ENCODE data around the gene EHD3. TPM values are rescaled to one million over a fixed set of nuclear protein-coding genes. Genes with fewer than 3 reads are reported as not detected.

EHD3 gene
- 10.6 and 10.7 TPM in 2 replicates for total RNA-seq
- long read RNA-seq, full-length matches to known transcripts = 1 of 9 reads
- long read RNA-seq, partial matches to known transcripts = 0 of 9 reads
- long read RNA-seq, other reads (novel, unspliced or antisense) = 8 of 9 reads

DNA sequence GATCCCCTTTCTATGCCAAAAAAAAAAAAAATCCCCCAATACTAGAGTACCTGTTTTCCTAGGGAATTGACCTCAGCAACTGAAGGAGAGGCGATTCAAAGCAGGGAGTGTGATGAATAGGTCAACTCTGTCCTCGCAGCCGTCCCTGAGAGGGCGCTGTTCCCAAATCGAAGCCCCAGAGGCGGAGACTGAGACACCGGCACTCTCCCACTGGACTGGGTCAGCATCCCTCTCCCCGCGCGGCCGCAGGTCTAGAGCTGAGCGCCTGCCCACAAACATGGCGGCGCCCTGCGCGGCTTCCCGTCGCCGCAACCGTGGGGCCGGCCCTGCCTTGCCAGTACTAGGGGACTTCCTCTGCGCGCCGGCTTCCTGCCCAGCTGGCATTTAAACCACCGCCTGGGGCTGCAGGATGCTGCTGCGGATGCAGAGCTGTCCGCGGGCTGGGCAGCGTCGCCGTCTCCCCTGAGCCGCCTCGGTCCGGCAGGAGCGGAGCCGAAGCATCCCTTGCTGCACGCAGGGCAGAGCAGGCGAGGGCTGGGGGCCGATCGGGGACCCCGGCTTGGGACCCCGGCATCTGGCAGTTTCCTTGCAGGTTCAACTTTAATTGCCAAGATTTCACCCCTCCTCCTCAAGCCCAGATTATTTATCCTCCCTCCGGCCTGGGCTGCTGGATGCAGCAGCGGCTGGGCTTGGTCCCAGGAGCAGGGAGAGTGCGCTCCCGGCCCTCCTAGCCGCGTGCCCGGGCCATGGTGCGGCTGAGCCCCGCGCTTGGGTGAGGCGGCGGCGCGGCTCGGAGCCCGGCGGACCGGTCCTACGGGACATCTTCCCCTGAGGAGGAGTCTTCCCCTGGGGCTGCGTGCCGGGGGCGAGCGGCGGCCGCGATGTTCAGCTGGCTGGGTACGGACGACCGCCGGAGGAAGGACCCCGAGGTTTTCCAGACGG is at the start of gene EHD3:
EHD3 (plus strand) TSS at position 412 of the 942 bp plus-strand sequence; CDS start at position 882, 470 bp downstream.
- no peaks in the 10 kb centered on the region for H3K36me3 Mint-ChIP-seq (ENCODE audit: low read depth)
- no peaks in the 10 kb centered on the region for H3K9me3 Mint-ChIP-seq
- peak within 1 kb of the TSS; percentile 85 for H3K27ac Mint-ChIP-seq (ENCODE audit: unreplicated experiment)
- H3K4me1 Mint-ChIP-seq = peaks cover 51% of the 10 kb centered on the region
- peak within 1 kb of the TSS; percentile 89 for H3K4me3 Mint-ChIP-seq
- H3K27me3 Mint-ChIP-seq (ENCODE audit: low read depth) = peaks cover 12% of the 10 kb centered on the region
- peak; percentile 87 for DNase-seq (ENCODE audit: low read depth, low spot score)
- TF ChIP-seq, protein P1, sequence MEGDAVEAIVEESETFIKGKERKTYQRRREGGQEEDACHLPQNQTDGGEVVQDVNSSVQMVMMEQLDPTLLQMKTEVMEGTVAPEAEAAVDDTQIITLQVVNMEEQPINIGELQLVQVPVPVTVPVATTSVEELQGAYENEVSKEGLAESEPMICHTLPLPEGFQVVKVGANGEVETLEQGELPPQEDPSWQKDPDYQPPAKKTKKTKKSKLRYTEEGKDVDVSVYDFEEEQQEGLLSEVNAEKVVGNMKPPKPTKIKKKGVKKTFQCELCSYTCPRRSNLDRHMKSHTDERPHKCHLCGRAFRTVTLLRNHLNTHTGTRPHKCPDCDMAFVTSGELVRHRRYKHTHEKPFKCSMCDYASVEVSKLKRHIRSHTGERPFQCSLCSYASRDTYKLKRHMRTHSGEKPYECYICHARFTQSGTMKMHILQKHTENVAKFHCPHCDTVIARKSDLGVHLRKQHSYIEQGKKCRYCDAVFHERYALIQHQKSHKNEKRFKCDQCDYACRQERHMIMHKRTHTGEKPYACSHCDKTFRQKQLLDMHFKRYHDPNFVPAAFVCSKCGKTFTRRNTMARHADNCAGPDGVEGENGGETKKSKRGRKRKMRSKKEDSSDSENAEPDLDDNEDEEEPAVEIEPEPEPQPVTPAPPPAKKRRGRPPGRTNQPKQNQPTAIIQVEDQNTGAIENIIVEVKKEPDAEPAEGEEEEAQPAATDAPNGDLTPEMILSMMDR (conservative IDR thresholded peaks at IDR 0.05) = peak; percentile 76

DNA sequence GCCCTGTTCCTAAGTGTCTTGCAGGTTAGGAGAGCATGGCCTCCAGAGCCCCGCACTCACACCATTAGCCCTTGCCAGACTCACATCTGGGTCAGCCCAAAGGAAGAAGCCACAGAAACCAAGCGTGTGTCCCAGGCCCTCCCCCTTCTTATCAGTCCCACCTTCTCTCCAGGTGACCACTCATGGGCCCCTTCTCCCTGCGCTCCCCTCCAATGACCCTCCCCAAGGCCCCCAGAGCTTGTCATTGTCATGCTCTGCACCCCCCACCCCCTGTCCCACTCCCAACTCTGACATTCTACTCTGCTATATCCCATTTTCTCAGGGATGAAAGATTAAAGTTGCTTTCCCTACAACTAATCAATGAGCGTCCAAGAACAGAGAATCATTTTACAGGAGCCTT is 46.8 kb upstream of the EHD3 start:
- TF ChIP-seq, protein P1 (conservative IDR thresholded peaks at IDR 0.05) = no peak
- Mint-ChIP-seq H3K4me3 (no peak overlapping the region), H3K27ac (ENCODE audit: unreplicated experiment) (no peak overlapping the region), H3K4me1 (no peaks in the 10 kb centered on the region), H3K9me3 (no peaks in the 10 kb centered on the region), H3K27me3 (ENCODE audit: low read depth) (peaks cover 35% of the 10 kb centered on the region), H3K36me3 (ENCODE audit: low read depth) (peaks cover 2% of the 10 kb centered on the region)
- DNase-seq (ENCODE audit: low read depth, low spot score) = no peak

DNA sequence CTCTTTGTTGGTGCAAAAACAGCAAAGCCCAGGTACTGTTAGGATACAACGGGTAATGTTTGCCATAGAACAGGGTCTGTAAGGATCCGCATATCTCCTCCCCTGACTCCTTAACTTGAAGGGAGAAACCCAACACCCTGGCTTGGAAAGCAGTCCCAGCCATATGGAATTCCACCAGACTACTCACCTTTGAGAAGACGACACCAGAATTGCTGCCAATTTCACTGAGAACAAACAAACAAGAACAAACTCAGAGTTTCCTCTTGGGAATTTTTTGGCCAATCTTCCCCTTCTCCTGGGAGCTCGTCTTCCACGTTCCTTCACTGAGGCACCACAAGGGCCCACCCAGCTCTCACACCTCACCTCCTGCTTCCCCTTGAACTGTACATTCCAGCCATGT is 45.8 kb upstream of the EHD3 start:
- no peak for DNase-seq (ENCODE audit: low read depth, low spot score)
- TF ChIP-seq, protein P1 (conservative IDR thresholded peaks at IDR 0.05) = no peak
- Mint-ChIP-seq H3K27me3 (ENCODE audit: low read depth) (peaks cover 35% of the 10 kb centered on the region), H3K4me3 (no peak overlapping the region), H3K4me1 (no peaks in the 10 kb centered on the region), H3K27ac (ENCODE audit: unreplicated experiment) (no peak overlapping the region), H3K9me3 (no peaks in the 10 kb centered on the region), H3K36me3 (ENCODE audit: low read depth) (peaks cover 2% of the 10 kb centered on the region)

DNA sequence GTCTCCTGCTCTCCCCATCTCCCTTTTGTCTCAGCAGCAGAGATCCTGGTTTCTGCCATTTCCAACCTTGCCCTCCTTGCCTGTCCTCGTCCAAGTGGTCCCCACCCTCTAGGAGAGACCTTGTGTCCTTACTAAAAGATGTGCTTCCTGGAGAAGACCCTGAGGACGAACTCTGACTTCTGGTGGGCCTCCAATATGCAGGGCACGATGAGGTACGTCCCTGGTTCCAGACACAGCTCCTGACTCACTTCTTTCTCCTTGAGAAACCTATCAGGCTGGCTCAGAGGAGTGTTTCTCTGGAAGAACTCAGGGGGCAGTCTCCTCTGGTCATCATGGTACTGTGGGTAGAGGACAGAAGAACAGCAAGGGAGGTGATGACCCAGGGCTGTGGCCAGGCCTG is 44.8 kb upstream of the EHD3 start:
- no peaks in the 10 kb centered on the region for H3K9me3 Mint-ChIP-seq
- peaks cover 32% of the 10 kb centered on the region for H3K27me3 Mint-ChIP-seq (ENCODE audit: low read depth)
- no peak overlapping the region for H3K27ac Mint-ChIP-seq (ENCODE audit: unreplicated experiment)
- H3K4me1 Mint-ChIP-seq = no peaks in the 10 kb centered on the region
- no peak for DNase-seq (ENCODE audit: low read depth, low spot score)
- H3K4me3 Mint-ChIP-seq = no peak overlapping the region
- TF ChIP-seq, protein P1 (conservative IDR thresholded peaks at IDR 0.05) = no peak
- peaks cover 2% of the 10 kb centered on the region for H3K36me3 Mint-ChIP-seq (ENCODE audit: low read depth)

DNA sequence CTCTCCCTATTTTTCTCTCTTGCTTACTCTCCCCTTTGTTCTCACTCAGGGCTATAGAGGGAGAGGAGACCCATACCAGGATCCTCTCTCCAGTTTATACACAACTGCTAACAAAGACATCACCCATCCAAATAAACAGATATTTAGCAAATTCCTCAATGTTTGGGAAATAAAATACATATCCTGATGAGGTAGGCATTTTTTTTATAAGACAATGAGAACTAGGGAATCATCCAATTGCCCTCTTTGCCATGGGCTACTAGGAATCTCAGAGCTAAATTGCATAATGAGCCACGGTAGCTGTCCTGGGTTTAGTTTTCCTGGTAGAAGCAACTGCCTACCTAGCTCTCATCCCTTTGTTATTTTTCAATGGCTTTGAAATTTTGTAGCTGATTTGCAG is 43.8 kb upstream of the EHD3 start:
- TF ChIP-seq, protein P1 (conservative IDR thresholded peaks at IDR 0.05) = no peak

More for the DNA sequence above, 43.8 kb upstream of the EHD3 start:
- Mint-ChIP-seq H3K4me3 (no peak overlapping the region), H3K4me1 (no peaks in the 10 kb centered on the region), H3K27me3 (ENCODE audit: low read depth) (peaks cover 22% of the 10 kb centered on the region), H3K36me3 (ENCODE audit: low read depth) (no peaks in the 10 kb centered on the region), H3K27ac (ENCODE audit: unreplicated experiment) (no peak overlapping the region), H3K9me3 (no peaks in the 10 kb centered on the region)
- no peak for DNase-seq (ENCODE audit: low read depth, low spot score)

All from neural crest cell (in vitro differentiated cells).